Esophagus muscularis mucosa (tissue), 4 donors: Measurements from ENCODE around the gene GRM4.

Source experiments
- EP300 ChIP-seq: sonication (generic); formaldehyde crosslinking; IDR thresholded peaks from one replicate; pipeline ENCODE4 v1.6.1; 2017; ENCODE audit warnings: antibody characterized with exemption
- POLR2A ChIP-seq: fragments of 450-650 bp; IDR thresholded peaks from one replicate; pipeline ENCODE4 v1.6.1; 2017; ENCODE audit warnings: antibody characterized with exemption, moderate library complexity, mild to moderate bottlenecking, low read depth
- POLR2AphosphoS5 ChIP-seq, 2 donors: sonication (generic); formaldehyde crosslinking; IDR thresholded peaks; one replicate each; pipeline ENCODE4 v1.6.1; 2017; ENCODE audit warnings: antibody characterized with exemption in 2 of 2
- TF ChIP-seq, protein P1 (sequence below), 3 experiments: fragments of 200-600 bp in 2 of 3; fragments of 450-650 bp in 1 of 3; sonication (generic) in 2 of 3; IDR thresholded peaks; one replicate each; pipeline ENCODE4 v1.5.1; 2017 to 2019; ENCODE audit warnings: antibody characterized with exemption in 3 of 3, mild to moderate bottlenecking in 2 of 3, moderate library complexity in 1 of 3

DNA sequence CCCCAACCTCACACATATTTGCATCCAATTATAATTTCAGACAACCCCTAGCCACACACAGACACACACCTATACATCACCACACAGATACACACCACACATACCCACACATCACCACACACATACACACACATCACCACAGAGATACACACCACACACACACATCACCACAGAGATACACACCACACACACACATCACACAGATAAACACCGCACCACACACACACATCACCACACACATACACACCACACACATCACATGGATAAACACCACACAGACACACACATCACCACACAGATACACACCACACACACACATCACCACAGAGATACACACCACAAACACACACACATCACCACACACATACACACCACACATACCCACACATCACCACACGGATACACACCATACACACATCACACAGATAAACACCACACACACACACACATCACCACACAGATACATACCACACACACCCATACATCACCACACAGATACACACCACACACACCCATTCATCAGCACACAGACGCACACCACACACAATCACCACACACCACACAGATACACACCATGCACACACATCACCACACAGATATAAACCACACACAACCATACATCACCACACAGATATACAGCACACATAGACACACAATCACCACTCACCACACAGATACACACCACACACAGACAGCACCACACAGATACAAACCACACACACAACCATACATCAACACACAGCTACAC, 74.6 kb downstream of the GRM4 start:
- TF ChIP-seq, protein P1, sequence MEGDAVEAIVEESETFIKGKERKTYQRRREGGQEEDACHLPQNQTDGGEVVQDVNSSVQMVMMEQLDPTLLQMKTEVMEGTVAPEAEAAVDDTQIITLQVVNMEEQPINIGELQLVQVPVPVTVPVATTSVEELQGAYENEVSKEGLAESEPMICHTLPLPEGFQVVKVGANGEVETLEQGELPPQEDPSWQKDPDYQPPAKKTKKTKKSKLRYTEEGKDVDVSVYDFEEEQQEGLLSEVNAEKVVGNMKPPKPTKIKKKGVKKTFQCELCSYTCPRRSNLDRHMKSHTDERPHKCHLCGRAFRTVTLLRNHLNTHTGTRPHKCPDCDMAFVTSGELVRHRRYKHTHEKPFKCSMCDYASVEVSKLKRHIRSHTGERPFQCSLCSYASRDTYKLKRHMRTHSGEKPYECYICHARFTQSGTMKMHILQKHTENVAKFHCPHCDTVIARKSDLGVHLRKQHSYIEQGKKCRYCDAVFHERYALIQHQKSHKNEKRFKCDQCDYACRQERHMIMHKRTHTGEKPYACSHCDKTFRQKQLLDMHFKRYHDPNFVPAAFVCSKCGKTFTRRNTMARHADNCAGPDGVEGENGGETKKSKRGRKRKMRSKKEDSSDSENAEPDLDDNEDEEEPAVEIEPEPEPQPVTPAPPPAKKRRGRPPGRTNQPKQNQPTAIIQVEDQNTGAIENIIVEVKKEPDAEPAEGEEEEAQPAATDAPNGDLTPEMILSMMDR (IDR thresholded peaks at IDR 0.05): no peak
- no peak for TF ChIP-seq EP300
- TF ChIP-seq POLR2A: no peak
- no peak for TF ChIP-seq POLR2AphosphoS5 (IDR thresholded peaks at IDR 0.05)
